HL-60/S4 treated with phorbol 12-myristate 13-acetate at 8.2 ng/mL for 4 days and 3 days (cell line): ENCODE results near the gene LIN9.
"Not testable (repeated sequence)": the region's sequence is repeated elsewhere in the genome, so short reads cannot be mapped to it uniquely, and the experiment has no call there.

Source experiments
- in situ Hi-C: fragments of 300-500 bp; cut with MboI; formaldehyde crosslinking; loops from 2 replicates; pipeline ENCODE4 v1.15.0; 2022; ENCODE audit warnings: low sequenced_read_pairs

Gene LIN9

GRCh38 chr1:226308723-226309397, at the start of gene LIN9:
LIN9 (minus strand) TSS chr1:226309164; CDS start chr1:226309139, 25 bp downstream.
- in situ Hi-C loops, result no loop called here

GRCh38 chr1:226357416-226357815, 48.5 kb upstream of the LIN9 start:
- in situ Hi-C loops, result no loop called here

- in situ Hi-C loops, result no loop called here
Observed at GRCh38 chr1:226355669-226356551, 46.9 kb upstream of the LIN9 start.

GRCh38 chr1:226355016-226355415, 46.1 kb upstream of the LIN9 start:
- in situ Hi-C loops, result no loop called here

- in situ Hi-C loops, result no loop called here
Observed at GRCh38 chr1:226353698-226354525, 44.9 kb upstream of the LIN9 start.

GRCh38 chr1:226351709-226352108, 42.7 kb upstream of the LIN9 start:
- in situ Hi-C loops, result no loop called here

- in situ Hi-C loops, result no loop called here
Observed at GRCh38 chr1:226350519-226350865, 41.5 kb upstream of the LIN9 start.

GRCh38 chr1:226349801-226350518, 41.0 kb upstream of the LIN9 start:
- in situ Hi-C loops, result no loop called here

GRCh38 chr1:226349081-226349480, 40.1 kb upstream of the LIN9 start:
- in situ Hi-C loops, result no loop called here

- in situ Hi-C loops, result no loop called here
Observed at GRCh38 chr1:226344441-226345259, 35.7 kb upstream of the LIN9 start.

- in situ Hi-C loops, result no loop called here
Observed at GRCh38 chr1:226342656-226343055, 33.7 kb upstream of the LIN9 start.

- in situ Hi-C loops, result not testable (repeated sequence)
Observed at GRCh38 chr1:226340111-226340510, 31.1 kb upstream of the LIN9 start.

- in situ Hi-C loops, result no loop called here
Observed at GRCh38 chr1:226337276-226337875, 28.4 kb upstream of the LIN9 start.

- in situ Hi-C loops, result no loop called here
Observed at GRCh38 chr1:226335661-226336060, 26.7 kb upstream of the LIN9 start.

GRCh38 chr1:226332947-226333346, 24.0 kb upstream of the LIN9 start:
- in situ Hi-C loops, result no loop called here

GRCh38 chr1:226329237-226329636, 20.3 kb upstream of the LIN9 start:
- in situ Hi-C loops, result no loop called here

- in situ Hi-C loops, result no loop called here
Observed at GRCh38 chr1:226327761-226328162, 18.8 kb upstream of the LIN9 start.

GRCh38 chr1:226325178-226325577, 16.2 kb upstream of the LIN9 start:
- in situ Hi-C loops, result no loop called here

GRCh38 chr1:226324479-226324878, 15.5 kb upstream of the LIN9 start:
- in situ Hi-C loops, result no loop called here

GRCh38 chr1:226322986-226323385, 14.0 kb upstream of the LIN9 start:
- in situ Hi-C loops, result no loop called here
